NCI-H2196 (cell line): Measurements from ENCODE around the gene DACH1.

Experiments
- DNase-seq: peaks from one replicate; lab custom pipeline; 2025; ENCODE audit not compliant: unreplicated experiment; lab: John Stamatoyannopoulos, UW

DACH1 gene

DNA sequence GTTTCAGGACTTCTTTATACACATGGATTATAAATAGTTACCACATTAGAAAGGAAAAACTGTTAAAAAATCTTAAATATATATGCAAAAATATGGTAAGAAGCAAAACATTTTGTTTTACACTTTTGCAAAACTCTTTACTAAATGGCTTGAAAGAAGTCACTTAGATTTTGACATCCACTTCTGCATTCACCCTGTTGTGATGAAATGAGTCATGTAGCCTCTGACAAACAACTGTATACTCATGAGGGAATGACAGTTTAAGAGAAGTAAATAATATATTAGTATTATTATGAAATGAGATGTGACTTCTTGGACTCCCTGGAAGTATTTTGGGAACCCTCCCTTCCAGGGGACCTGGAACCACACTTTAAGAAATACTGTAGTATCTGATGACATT, 275.6 kb downstream of the DACH1 start:
- no peak for DNase-seq

DNA sequence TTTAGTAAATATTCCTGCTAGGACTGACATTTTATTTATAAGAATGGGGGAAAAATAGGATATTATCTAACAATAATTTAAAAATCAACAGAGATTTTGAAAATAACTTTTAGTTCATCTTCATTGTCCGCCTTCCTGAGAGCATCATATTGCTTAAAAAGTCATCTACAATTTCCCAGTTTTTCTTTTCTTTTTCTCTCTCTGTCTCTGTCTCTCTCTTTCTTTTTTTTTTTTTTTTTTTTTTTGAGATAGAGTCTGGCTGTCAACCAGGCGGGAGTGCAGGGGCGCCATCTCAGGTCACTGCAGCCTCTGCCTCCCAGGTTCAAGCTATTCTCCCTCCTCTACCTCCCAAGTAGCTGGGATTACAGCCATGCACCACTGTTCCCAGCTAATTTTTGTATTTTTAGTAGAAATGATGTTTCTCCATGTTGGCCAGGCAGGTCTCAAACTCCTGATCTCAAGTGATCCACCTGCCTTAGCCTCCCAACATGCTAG, 276.3 kb downstream of the DACH1 start:
- no peak for DNase-seq

DNA sequence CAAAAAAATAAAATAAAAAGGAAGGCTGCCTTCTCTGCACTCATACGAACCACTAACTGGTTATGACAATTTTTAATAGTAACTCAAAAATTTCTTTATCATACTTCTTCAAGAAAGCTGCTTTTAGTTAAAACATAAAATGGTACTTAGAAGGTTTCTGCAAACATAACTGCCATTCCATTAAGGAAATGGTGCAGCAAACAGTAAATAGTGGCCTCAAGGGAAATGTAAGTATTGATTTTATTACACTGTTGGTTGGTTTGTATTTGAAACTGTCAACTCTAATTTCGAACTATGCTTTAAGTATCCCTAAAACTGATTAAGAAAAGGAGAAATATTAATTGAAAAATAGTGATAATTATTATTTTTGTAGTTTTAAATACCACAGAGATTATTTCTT, 278.0 kb downstream of the DACH1 start:
- no peak for DNase-seq

DNA sequence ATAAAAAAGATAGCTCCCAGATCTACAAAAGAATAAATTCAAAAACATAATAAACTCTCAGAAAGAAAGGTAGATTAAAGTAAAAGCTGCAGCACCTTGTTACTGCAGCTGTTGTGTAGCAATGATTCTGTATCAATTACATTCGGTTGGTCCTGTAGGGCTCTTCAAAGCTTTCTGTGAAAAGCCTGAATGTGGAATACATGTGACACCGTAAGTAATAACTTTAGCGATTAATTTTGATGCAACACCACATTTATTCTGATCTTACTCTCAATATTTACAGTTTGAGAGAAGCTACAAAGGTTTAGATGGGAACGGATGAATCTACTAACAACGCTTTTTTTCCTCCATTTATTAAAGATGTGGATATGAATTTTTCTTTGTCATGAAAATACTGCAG, 279.2 kb downstream of the DACH1 start:
- DNase-seq, result no peak

DNA sequence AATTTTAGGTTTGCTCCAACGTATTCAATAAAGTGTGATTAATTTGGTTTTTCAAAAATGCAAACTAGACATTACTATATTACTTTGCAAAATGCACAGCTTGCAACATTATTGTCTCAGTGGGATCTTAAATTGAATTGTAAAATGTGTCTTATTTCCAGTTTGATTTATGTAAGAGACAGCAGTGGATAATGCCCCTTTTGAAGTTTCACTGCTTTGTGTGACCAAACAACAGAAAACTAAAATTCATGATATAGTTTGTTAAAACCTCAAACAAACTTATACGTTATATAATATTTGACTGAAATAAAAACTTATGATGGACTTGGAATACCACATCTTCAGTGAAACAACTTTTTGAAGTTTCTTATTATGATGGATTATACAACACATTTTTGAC, 279.8 kb downstream of the DACH1 start:
- DNase-seq, result no peak

DNA sequence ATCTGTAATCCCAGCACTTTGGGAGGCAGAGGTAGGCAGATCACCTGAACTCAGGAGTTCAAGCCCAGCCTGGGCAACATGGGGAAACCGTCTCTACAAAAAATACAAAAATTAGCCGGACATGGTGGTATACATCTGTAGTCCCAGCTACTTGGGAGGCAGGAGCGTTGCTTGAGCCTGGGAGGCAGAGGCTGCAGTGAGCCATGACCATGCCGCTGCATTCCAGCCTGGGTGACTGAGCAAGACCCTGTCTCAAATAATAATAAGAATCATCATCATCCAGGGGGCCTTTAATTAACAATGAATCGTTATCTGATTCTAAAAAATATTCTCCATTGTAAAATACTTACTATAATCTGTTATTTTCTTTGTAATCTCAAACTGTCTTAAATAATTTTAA, 283.4 kb downstream of the DACH1 start:
- DNase-seq, result no peak

DNA sequence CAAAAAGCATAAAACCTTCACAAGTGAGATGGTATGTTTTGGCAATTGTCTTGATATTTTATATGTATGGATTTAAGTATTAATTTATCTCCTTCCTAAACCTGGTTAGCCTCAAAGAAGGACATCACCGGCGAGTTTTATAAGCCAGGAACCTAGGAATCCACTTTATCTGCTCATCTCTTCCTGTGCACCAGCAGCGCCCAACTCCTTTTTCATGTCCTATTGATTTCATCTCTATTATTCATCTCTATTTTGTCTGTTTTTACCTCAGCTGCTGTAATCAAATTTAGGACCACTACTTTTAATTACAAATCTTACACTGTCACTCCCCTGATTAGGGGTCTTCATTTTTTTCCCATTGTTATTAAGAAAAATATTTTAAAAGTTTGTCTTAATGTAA, 286.4 kb downstream of the DACH1 start:
- no peak for DNase-seq

DNA sequence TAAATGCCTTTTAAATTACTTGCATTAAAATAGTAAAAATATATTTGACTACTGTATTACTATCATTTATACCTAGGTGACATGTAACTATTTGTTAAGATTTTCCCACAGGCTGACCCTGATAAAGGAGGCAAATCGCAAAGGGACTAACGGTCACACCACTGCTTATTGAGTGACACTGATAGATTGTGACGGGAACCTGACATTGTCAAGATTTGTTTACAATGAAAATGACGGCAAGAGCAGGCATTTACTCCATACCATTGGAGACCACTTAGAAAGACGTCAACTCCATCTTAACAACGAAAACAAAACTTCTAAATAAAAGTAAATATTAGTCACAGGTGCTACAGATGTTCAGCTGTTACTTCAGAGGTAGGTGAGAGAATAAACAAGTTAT, 289.0 kb downstream of the DACH1 start:
- no peak for DNase-seq

DNA sequence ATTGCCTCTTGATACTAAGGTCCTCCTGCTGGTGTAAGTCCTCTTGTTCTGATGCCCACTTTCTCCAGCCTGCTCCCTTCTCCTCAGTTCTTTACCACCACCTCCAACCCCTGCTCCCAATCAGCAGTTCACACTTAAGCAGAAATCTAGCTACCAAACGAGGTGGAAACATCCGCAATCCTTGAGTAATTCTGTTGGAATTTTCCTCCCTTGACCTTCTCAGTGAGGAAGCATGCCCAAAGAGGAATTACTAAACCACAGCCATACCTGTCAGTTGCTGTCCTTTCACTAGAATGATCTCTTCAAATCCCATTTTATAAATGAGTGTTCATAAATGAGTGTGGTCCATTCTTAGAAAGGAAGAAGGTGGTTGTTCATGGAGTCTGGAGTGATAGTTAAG, 289.9 kb downstream of the DACH1 start:
- no peak for DNase-seq

DNA sequence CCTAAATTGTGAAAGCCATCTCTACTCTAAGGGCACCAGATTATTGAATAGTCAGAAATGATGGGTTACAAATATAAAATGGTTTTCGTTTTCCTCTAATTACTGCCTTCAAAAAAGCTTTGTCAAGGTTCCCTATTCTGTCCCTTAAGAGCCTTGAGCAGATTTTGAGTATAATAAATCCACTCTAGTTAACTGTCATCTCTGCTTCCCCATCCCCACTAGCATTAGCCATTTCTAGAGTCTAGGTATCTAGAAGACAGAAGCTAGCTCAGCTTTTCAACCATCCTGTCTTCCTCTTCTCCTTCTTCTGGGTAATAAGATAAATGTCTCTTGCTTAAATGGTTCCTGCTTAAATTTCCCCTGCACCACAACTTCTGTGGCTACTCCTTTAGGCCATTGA, 290.4 kb downstream of the DACH1 start:
- DNase-seq, result no peak

DNA sequence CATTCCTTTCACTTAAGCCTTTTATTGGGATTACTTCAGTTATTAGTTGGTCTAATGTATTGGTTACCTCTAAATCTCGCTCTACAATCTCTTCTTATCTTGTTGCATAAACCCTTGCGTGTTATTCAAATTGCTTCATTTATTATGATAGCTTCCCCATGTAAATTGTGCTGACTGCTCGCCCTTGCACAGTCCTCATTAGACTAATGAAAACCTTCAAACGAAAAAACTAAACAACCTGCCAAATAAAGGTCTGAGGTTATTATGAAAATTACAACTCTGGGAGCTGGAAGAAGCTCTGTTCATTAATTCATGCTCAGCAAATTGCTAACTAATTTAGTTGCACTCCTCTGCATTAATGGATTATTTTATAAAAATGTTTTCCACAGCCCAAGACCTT, 320.1 kb downstream of the DACH1 start:
- no peak for DNase-seq

DNA sequence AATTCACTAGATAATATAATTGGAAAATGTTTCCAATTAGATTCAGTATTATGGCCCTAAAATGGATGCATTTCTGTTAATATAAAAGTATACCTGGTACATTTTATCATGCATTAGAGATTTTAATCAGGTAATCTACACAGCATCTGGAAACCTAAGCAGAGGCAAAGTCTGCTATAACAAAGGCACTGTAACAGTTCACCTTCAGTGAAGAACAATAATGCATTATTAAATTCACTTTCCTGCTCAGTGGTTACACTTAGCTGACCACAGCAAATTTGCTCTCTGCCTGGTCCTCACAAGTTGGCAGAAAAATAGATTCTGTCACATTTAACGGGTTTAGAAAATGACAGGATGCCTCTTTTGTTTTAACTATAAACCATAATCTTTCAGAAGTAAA, 326.9 kb downstream of the DACH1 start:
- no peak for DNase-seq

DNA sequence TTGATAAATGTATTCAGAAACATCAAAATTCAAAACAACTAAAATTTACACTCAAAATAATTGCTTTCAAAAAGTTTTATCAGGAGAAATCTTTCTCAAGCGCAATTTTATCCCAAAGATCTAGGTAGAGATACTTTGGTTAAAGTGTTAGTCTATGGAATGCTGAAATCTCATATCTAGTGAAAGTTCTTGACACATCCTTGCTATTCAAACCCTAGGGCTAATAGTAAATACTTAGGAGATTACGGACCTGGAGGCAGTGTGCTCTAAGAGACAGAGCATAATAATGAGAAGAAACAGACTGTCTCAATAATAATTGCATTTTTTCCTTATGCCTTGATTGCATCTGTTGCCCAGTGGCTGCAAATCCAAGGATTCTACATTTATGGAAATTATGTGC, 330.8 kb downstream of the DACH1 start:
- no peak for DNase-seq

DNA sequence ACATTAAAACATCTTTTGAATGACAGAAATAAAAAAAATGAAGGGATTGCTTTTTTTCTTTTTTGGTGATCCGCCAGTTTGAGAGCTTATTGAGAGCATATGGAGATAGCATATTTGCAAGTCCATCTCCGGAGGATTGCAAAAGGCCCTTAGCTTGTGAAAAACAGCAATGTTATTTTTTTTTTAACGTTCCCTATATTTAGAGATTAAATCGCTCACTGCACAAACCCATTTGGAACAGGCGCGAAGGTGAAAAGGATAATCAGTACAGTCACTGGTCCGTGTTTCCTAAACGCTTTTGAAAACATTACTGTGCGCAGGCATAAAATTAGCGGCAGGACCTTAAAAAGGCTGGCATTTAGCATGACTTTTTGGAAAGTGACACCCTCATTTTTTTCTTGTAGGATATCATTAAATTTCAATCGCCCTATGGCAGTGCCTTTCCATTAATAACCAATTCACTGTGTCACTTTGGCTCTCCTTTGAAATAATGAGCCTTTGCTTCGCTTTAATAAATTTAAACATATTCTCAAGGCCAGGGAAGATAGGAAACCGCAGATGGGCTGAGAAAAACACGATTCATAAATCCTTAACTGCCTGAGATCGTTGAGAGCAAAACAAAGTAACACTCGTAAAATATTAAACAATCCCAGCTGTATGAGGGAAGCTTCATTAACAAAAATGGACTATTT, 342.2 kb downstream of the DACH1 start:
- no peak for DNase-seq

DNA sequence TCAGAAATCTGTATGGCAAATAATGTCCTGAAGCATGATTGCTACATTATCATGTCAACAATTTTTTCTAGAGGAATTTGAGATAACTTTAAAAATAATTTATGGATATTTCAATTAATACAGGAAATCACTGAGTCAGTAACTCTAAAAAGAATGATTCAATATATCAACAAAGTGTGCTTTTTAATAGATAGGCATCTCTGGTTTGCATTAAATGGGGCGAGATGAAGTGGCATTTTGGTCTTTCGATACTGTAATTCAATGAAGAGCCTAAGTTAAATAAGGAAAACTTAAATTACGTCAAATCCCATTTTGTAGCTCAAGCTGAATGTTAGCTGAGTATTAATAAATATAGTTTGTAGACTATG, 342.8 kb downstream of the DACH1 start:
- no peak for DNase-seq

DNA sequence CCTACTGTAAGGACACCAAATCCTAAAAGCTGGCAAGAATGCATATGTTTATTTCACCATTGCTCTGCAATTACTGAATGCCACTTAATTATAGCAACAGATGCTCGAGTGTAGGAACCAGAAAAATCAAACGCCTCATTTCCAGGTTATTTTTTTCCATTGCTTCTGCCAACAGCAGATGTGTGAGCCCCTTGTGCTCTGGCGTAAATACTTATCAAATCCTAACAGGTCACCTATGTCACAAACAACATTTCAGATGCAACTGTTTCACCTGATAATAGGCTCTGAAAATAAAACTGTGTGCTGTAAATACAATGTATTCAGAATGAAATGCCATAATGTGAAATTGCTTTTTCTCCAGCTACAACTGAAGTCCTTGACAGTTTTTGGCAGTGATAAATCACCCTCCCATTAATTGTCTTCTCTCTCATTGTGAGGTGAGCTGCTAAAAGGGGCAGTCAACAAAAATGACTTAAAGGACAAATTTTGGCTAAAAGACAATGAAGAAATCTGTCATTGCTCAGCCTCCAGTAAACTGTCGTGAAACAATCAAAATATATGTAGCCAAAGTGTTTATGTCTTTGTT, 344.0 kb downstream of the DACH1 start:
- no peak for DNase-seq

DNA sequence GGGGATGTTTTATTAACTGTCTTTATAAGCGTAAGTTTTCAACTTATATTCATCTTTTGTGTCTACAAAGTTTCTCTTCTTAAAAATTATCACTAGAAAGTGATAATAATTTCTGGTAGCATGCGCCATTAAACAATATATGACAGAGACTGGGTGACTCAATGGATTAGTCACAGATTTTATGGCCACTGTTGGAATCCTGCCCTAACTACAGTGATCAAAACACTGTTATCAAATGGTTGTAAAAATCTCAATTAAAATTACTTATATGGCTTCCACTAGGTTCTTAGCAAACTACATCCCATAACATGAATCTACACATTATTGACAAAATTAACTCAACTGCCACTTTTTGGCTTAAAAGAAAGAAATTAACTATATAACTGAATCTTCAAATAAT, 350.0 kb downstream of the DACH1 start:
- DNase-seq, result no peak

DNA sequence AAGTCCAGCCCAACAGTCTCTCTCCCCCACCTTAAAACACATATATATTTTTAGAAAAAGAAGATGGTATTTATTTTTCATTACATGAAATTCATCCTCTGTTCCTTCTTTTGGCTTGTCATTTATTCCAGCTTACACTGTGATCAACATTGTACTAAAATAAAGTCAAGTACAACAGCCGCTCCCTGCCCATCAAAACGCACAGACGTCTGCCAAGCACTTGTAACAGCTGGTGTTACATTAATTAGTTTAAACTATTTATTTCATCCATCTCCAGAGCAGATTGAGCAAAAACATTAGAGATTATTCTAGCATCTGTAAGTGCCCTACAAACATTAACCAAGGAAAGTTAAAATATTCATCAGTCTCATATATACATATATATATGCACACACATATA, 350.5 kb downstream of the DACH1 start:
- DNase-seq, result no peak

DNA sequence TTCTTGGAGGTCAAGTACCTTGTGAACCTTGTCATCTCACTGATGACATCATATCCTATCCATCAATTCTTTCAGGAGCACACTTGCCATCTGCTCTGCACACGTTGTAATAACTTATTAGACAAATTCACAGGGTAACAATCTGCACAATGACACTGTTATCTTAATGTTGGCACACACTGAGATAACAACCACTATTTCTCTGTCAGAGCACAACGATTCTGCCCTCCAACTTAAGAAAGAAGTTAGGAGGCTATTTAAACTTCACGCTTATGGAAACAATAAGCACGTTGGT, 351.3 kb downstream of the DACH1 start:
- no peak for DNase-seq

DNA sequence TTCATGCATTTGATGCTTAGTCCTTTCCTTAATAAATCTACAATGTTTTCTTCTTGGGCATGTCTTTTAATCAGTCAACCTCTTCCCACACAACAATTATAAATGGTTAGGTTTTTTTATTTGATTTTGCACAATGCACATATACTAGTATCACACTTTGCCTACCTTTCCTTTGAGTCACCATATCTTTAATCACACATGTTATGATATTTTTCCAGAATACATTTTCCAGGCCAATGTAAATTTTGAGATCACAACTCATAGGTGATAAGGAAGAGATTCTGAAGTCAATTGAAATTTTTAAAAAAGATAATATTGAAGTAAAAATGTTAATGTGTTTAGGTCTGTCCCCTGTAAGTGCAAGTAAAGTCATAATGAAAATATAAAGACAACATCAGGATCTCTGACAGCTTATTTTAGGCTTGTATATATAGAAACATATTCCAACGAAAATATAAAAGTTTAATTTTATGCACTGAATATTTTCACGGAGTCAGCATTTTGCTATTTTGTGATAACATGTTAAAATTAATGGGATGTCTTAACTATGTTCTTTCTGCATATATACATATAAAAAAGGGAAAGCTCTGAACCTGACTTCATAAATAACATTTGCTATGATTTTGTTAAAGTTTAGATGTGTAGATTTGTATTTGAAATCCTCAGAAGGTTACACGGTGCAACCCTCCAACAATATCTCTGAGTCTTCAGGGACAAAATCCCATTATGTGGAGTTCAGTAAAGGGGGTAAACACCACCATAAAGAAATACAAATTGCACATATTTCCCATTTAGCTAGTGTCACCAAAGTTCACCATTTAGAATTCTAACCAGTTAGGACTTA, 351.9 kb downstream of the DACH1 start:
- DNase-seq, result no peak

DNA sequence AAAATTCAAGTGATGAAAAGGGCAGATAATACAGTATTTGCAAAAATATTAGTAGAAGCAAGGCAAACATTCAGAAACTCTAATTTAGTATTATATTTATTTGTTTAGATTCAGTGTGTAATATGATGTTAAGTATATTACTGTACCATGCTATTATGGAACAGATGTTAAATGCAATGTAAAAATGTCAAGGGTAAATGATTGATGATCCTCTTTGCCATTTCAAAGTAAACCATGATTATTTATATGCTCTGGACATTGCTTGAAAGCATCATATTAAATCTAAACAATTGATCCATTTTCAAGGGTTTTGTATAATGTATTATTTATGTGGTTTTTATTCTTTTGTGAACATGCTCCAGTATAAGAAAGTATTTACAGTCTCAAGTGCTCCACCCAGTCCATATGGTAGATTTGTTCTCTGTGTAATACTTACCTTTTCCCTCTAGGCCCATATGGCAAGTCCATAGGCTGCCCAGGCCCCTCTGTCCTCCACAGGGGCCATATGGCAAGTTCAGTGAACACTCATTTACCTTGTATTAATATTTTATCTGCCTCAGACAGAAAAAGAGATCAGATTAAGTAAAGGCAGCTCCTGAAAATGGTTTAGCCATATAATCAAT, 353.5 kb downstream of the DACH1 start:
- DNase-seq, result no peak

DNA sequence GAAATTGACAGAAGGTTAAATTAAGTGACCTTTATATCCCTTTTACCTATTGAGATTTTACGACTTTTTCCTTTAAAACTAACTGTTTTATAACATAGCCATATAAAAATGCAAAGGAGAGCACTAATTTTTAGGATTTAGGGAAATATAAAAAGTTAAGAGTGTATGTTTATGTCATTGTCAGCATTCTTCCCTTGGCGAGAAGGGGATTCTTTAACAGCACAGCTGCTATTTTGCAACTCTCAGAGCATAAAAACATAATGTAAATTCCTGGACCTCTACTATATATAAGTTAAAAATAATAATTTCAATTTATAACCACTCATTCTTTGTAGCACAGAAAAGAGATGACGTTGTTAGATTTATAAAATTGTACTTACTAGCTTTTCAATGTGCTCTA, 363.2 kb downstream of the DACH1 start:
- DNase-seq, result no peak
